T-helper 2 cell treated with Interferon-gamma antibody and Interleukin-4, amounts not matched to agents 100 ng/mL and 5 ng/mL, for 36 hours (primary cell): ENCODE measurements around the gene SRPX. TPM values are rescaled to one million over a fixed set of nuclear protein-coding genes. Genes with fewer than 3 reads are reported as not detected.

Experiments used
- intact Hi-C: fragments of 100-400 bp; cut with micrococcal nuclease; formaldehyde crosslinking; loops from one replicate; pipeline ENCODE4 v1.15.1; 2023
- total RNA-seq: library from RNA; stranded (reverse); gene quantifications from 2 replicates; pipeline ENCODE4 v1.2.3, GENCODE V29; 2022

The SRPX gene
- total RNA-seq, 1 donor from 2014 or later, result 0.09 TPM

- intact Hi-C loops, result no loop called here
Observed at GRCh38 chrX:38138900-38139299, 81.8 kb downstream of the SRPX start.

GRCh38 chrX:38138157-38138891 lies 82.3 kb downstream of the SRPX start:
- intact Hi-C loops, result no loop called here

- intact Hi-C loops, result no loop called here
Observed at GRCh38 chrX:38129366-38129765, 91.3 kb downstream of the SRPX start.

- intact Hi-C loops, result no loop called here
Observed at GRCh38 chrX:38127961-38128360, 92.7 kb downstream of the SRPX start.

GRCh38 chrX:38126179-38126578 lies 94.5 kb downstream of the SRPX start:
- intact Hi-C loops, result no loop called here

GRCh38 chrX:38124000-38124399 lies 96.7 kb downstream of the SRPX start:
- intact Hi-C loops, result no loop called here

- intact Hi-C loops, result no loop called here
Observed at GRCh38 chrX:38117485-38117884, 103.2 kb downstream of the SRPX start.

- intact Hi-C loops, result no loop called here
Observed at GRCh38 chrX:38116706-38117105, 104.0 kb downstream of the SRPX start.

GRCh38 chrX:38112566-38112965 lies 108.1 kb downstream of the SRPX start:
- intact Hi-C loops, result no loop called here

- intact Hi-C loops, result no loop called here
Observed at GRCh38 chrX:38111196-38111595, 109.5 kb downstream of the SRPX start.

GRCh38 chrX:38110231-38110630 lies 110.4 kb downstream of the SRPX start:
- intact Hi-C loops, result no loop called here

GRCh38 chrX:38109042-38109898 lies 111.4 kb downstream of the SRPX start:
- intact Hi-C loops, result no loop called here

GRCh38 chrX:38108364-38108763 lies 112.3 kb downstream of the SRPX start:
- intact Hi-C loops, result no loop called here

- intact Hi-C loops, result no loop called here
Observed at GRCh38 chrX:38106991-38107655, 113.5 kb downstream of the SRPX start.

- intact Hi-C loops, result no loop called here
Observed at GRCh38 chrX:38105216-38105725, 115.4 kb downstream of the SRPX start.

- intact Hi-C loops, result no loop called here
Observed at GRCh38 chrX:38103857-38104812, 116.5 kb downstream of the SRPX start.

GRCh38 chrX:38102875-38103274 lies 117.8 kb downstream of the SRPX start:
- intact Hi-C loops, result no loop called here

GRCh38 chrX:38102240-38102639 lies 118.4 kb downstream of the SRPX start:
- intact Hi-C loops, result no loop called here

- intact Hi-C loops, result no loop called here
Observed at GRCh38 chrX:38099688-38100087, 121.0 kb downstream of the SRPX start.
